Right lobe of liver (tissue), 6 donors: ENCODE measurements around the gene CEP128. TPM values are rescaled to one million over a fixed set of nuclear protein-coding genes. Genes with fewer than 3 reads are reported as not detected.

ENCODE experiments used
- ATAC-seq, 4 donors: fragments of 200-7000 bp; cut with Tn5 transposase; one replicate each; pipeline ENCODE4 v1.9.1; 2020; ENCODE audit warnings: mild to moderate bottlenecking in 4 of 4, moderate library complexity in 4 of 4
- DNase-seq, 3 donors: peaks; one replicate each; pipeline ENCODE4 v3.0.0-alpha.2; 2020
- H3K27ac ChIP-seq, 3 donors: fragments of 200-600 bp; one replicate each; pipeline ENCODE4 v1.8.0; 2022
- H3K27me3 ChIP-seq, 2 donors: fragments of 200-600 bp; one replicate each; pipeline ENCODE4 v1.8.0; 2022
- H3K36me3 ChIP-seq, 4 donors: fragments of 200-600 bp; sonication (generic) in 1 of 4; one replicate each; pipeline versions ENCODE4 v1.5.1 to v1.8.0; 2017 to 2022; ENCODE audit warnings: control low read depth in 1 of 4
- H3K4me1 ChIP-seq, 4 donors: fragments of 200-600 bp; sonication (generic) in 1 of 4; one replicate each; pipeline versions ENCODE4 v1.5.1 to v1.8.0; 2017 to 2022; ENCODE audit warnings: control low read depth in 1 of 4
- H3K4me3 ChIP-seq, 3 donors: fragments of 200-600 bp; one replicate each; pipeline ENCODE4 v1.8.0; 2022
- H3K9me3 ChIP-seq, 4 donors: fragments of 200-600 bp; sonication (generic) in 1 of 4; one replicate each; pipeline versions ENCODE4 v1.5.1 to v1.8.0; 2017 to 2022; ENCODE audit warnings: control low read depth in 1 of 4
- POLR2A ChIP-seq: fragments of 450-650 bp; IDR thresholded peaks from one replicate; pipeline ENCODE4 v1.6.1; 2017; ENCODE audit warnings: antibody characterized with exemption, mild to moderate bottlenecking
- WGBS: methylation state at CpG from one replicate; pipeline ENCODE4 v1.1.6; 2018; ENCODE audit warnings: low coverage, low lambda C conversion rate; ENCODE audit not compliant: insufficient coverage; ENCODE audit errors: missing lambda C conversion rate; 5-methylcytosine and 5-hydroxymethylcytosine counted together
- intact Hi-C, 2 donors: fragments of 100-400 bp; cut with DNase I; formaldehyde crosslinking; loops; one replicate each; pipeline versions ENCODE4 v1.11.2 to v1.14.1; 2022
- total RNA-seq, 6 experiments: library from RNA; depleted of rRNA in 2 of 6; stranded (reverse); fragments of >200 nt in 2 of 6; fragmentation: NEBNext Ultra II Directional in 3 of 6; extraction: Animal tissue kit (Norgen Biotek cat#: 25700) in 3 of 6; gene quantifications; one replicate each; pipeline versions ENCODE4 v1.1.0 to v1.2.4, GENCODE V29; 2016 to 2023
- TF ChIP-seq, protein P1 (sequence below), 4 donors: fragments of 200-600 bp in 3 of 4; fragments of 450-650 bp in 1 of 4; IDR thresholded peaks; one replicate each; pipeline versions ENCODE4 v1.5.1 to v1.8.0; 2016 to 2022; ENCODE audit warnings: antibody characterized with exemption in 4 of 4, mild to moderate bottlenecking in 2 of 4
- donor health status: DM: no; HTN: yes; CAD: no.
- donor health status: DM: no; HTN: no; CAD: no.
- donor health status: DM: no; HTN: no; CAD: no.
- donor health status: DM: no; HTN: yes; CAD: no.
- donor health status: DM: no; HTN: yes; CAD: no.

Gene CEP128
- total RNA-seq, 6 experiments from 2014 or later: 0.81 to 9.5 (median 1.7) TPM

DNA sequence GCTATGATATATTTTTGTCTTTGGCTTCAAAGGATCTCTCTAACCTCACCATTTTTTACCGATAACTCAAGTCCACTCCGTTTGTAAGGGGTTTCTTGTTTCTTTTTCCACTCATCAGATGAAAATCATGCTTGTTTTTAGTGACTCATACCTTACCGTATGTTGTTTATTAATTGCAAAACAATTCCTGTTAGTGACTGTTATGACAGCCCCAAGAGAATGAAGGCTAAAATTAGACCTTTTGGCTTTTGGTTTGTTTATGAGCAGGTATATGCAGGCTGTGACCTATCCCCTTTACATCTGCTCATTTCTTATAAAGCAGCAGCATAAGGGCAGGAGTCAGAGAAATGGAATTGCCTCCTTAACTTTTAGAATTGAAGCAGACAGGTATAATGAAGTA lies 319.8 kb downstream of the CEP128 start:
- ATAC-seq (no peak), DNase-seq (no peak)
- Histone ChIP-seq H3K4me3 (no peak overlapping the region), H3K4me1 (no peaks in the 10 kb centered on the region), H3K27ac (no peak overlapping the region), H3K27me3 (no peaks in the 10 kb centered on the region), H3K9me3 (no peaks in the 10 kb centered on the region), H3K36me3 (no peaks in the 10 kb centered on the region)
- 65% methylated on average over 3 of the region's 3 CpGs for WGBS
- intact Hi-C loops: no loop called here
- TF ChIP-seq POLR2A: no peak
- TF ChIP-seq, protein P1, sequence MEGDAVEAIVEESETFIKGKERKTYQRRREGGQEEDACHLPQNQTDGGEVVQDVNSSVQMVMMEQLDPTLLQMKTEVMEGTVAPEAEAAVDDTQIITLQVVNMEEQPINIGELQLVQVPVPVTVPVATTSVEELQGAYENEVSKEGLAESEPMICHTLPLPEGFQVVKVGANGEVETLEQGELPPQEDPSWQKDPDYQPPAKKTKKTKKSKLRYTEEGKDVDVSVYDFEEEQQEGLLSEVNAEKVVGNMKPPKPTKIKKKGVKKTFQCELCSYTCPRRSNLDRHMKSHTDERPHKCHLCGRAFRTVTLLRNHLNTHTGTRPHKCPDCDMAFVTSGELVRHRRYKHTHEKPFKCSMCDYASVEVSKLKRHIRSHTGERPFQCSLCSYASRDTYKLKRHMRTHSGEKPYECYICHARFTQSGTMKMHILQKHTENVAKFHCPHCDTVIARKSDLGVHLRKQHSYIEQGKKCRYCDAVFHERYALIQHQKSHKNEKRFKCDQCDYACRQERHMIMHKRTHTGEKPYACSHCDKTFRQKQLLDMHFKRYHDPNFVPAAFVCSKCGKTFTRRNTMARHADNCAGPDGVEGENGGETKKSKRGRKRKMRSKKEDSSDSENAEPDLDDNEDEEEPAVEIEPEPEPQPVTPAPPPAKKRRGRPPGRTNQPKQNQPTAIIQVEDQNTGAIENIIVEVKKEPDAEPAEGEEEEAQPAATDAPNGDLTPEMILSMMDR (IDR thresholded peaks at IDR 0.05): no peak

DNA sequence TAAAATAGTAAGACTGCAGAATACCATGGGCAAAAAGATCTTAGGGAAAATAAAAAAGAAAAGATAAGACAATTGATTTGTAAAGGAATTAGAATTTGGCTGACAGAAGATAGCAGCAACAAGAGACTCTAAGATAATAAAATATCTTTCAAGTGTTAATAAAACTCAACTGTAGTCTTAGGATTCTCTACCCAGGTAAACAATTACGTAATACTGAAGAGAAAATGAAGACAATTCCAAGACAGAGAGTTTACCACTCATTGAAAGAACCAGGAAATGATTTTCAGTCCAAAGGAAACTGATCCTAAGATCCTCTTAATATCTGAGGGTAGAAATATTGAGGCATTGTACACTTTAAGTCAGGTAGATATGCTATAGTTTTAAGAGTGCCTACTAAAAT lies 321.1 kb downstream of the CEP128 start:
- intact Hi-C loops: no loop called here
- no peaks in the 10 kb centered on the region for H3K27me3 ChIP-seq
- no peaks in the 10 kb centered on the region for H3K36me3 ChIP-seq
- H3K27ac ChIP-seq: no peak overlapping the region
- TF ChIP-seq POLR2A: no peak
- TF ChIP-seq, protein P1 (IDR thresholded peaks at IDR 0.05): no peak
- no peaks in the 10 kb centered on the region for H3K9me3 ChIP-seq
- H3K4me1 ChIP-seq: no peaks in the 10 kb centered on the region
- ATAC-seq (no peak), DNase-seq (no peak)
- WGBS: 92% methylated on average over 1 of the region's 1 CpG
- no peak overlapping the region for H3K4me3 ChIP-seq

DNA sequence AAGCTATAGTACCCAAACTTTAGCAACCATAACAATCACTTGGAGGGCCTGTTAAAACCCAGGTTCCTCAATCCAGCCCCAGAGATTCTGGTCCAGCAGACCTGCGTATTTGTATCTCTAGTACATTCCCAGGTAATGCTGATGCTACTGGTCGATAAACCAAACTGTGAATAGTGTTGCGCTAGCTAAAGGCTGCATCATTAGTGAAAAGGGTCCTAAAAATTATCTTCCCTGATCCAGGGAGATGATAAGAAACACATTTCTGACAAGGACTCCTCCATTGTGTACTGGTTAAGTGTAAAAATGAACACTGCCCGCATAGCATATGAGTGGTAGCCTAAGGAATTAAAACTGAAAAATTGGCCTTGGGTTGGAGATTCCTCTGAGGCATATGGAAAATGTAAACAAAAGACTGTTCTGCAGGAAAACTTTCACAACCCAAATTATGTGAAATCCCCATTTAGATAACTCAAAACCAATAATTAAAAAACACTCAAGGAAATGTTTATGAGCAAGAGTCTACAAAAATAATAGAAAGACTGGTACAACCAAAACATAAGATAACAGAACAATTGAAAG lies 322.7 kb downstream of the CEP128 start:
- no peak overlapping the region for H3K27ac ChIP-seq
- no peaks in the 10 kb centered on the region for H3K4me1 ChIP-seq
- ATAC-seq: no peak
- H3K36me3 ChIP-seq: no peaks in the 10 kb centered on the region
- DNase-seq: no peak
- no peaks in the 10 kb centered on the region for H3K9me3 ChIP-seq
- WGBS: 85% methylated on average over 4 of the region's 4 CpGs
- intact Hi-C loops: no loop called here
- TF ChIP-seq, protein P1 (IDR thresholded peaks at IDR 0.05): no peak
- no peak for TF ChIP-seq POLR2A
- H3K27me3 ChIP-seq: no peaks in the 10 kb centered on the region
- H3K4me3 ChIP-seq: no peak overlapping the region

- no peak for ATAC-seq
- intact Hi-C loops: no loop called here
These were observed 325.7 kb downstream of the CEP128 start for GRCh38 chr14:80615831-80616230.

More at GRCh38 chr14:80615831-80616230, 325.7 kb downstream of the CEP128 start:
- no peaks in the 10 kb centered on the region for H3K36me3 ChIP-seq
- TF ChIP-seq POLR2A: no peak
- TF ChIP-seq, protein P1 (IDR thresholded peaks at IDR 0.05): no peak
- H3K9me3 ChIP-seq: no peaks in the 10 kb centered on the region
- H3K27ac ChIP-seq: no peak overlapping the region
- WGBS: 45% methylated on average over 4 of the region's 4 CpGs
- H3K27me3 ChIP-seq: no peaks in the 10 kb centered on the region
- DNase-seq: no peak
- no peaks in the 10 kb centered on the region for H3K4me1 ChIP-seq
- no peak overlapping the region for H3K4me3 ChIP-seq
